ENCODE results near the gene SYT6. TPM values are rescaled to one million over a fixed set of nuclear protein-coding genes. Genes with fewer than 3 reads are reported as not detected.

SYT6 gene
- total RNA-seq, 3 donors from 2014 or later (not counting 1 experiment from before 2014, with no cell fraction given) = 0.13 TPM; not detected in 2

DNA sequence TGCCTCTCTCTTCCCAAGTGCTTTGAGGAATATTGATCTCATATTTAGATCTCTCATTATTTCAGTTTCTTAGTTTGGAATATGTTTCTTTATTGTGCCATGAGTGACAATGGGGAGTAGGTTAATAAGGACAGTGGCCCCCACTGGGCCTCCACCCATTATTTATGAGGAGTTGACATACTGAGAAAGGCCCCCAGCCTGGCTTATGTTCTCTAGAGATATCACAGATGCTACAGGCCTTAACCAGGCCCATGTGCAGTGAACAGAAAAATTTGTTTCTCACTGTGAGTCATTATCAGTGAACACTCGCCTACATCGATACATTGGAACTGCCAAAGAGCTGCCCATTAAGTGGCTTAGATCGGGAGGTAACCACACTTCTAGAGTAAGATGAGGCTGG lies 35.7 kb upstream of the SYT6 start:
- Histone ChIP-seq H3K36me3 (ENCODE audit: control insufficient read depth, insufficient read depth, low read length) (no peaks in the 10 kb centered on the region), H3K4me1 (ENCODE audit: control insufficient read depth, insufficient read depth, low read length) (no peaks in the 10 kb centered on the region), H3K27me3 (ENCODE audit: control insufficient read depth, insufficient read depth, low read length) (no peaks in the 10 kb centered on the region), H3K9me3 (ENCODE audit: control insufficient read depth, insufficient read depth, low read length) (no peaks in the 10 kb centered on the region), H3K27ac (ENCODE audit: low read length) (no peak overlapping the region), H3K4me3 (ENCODE audit: low read length) (no peak overlapping the region)
- DNase-seq (no peak), ATAC-seq (no peak)
- peaks cover 3% of the 10 kb centered on the region for H3K36me3 Mint-ChIP-seq
- TF ChIP-seq, protein P1, sequence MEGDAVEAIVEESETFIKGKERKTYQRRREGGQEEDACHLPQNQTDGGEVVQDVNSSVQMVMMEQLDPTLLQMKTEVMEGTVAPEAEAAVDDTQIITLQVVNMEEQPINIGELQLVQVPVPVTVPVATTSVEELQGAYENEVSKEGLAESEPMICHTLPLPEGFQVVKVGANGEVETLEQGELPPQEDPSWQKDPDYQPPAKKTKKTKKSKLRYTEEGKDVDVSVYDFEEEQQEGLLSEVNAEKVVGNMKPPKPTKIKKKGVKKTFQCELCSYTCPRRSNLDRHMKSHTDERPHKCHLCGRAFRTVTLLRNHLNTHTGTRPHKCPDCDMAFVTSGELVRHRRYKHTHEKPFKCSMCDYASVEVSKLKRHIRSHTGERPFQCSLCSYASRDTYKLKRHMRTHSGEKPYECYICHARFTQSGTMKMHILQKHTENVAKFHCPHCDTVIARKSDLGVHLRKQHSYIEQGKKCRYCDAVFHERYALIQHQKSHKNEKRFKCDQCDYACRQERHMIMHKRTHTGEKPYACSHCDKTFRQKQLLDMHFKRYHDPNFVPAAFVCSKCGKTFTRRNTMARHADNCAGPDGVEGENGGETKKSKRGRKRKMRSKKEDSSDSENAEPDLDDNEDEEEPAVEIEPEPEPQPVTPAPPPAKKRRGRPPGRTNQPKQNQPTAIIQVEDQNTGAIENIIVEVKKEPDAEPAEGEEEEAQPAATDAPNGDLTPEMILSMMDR (IDR thresholded peaks at IDR 0.05) = no peak
- intact Hi-C loops (cut with micrococcal nuclease) = no loop called here
- H3K4me1 Mint-ChIP-seq = no peaks in the 10 kb centered on the region
- H3K9me3 Mint-ChIP-seq = no peaks in the 10 kb centered on the region
- no peak overlapping the region for H3K4me3 Mint-ChIP-seq
- H3K27ac Mint-ChIP-seq = no peak overlapping the region
- WGBS (ENCODE audit: insufficient coverage) = 96% methylated on average over 3 of the region's 3 CpGs
- peaks cover 19 to 32% of the 10 kb centered on the region in 2 donors for H3K27me3 Mint-ChIP-seq (ENCODE audit: low read depth in 2 of 2)

DNA sequence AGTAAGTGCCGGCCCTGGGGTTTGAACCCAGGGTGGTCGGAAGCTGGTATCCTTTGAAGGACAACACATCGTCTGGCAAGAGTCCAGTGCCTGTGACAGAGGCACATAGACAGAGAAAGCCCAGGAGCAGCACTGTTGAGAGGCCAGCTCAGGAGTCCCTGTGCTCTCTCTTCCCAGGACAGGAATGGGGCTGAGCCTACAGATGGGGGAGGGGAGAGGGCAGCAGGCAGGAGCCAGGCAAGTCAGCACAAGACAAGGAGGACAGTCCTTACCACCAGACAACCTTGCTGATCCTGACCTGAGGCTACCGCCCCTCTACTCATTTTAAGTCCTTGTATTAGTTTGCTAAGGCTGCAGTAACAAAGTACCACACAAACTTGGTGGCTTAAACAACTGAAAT lies 27.7 kb upstream of the SYT6 start:
- no peaks in the 10 kb centered on the region for H3K27me3 ChIP-seq (ENCODE audit: control insufficient read depth, insufficient read depth, low read length)
- no peak for DNase-seq
- Mint-ChIP-seq H3K27me3 (ENCODE audit: low read depth in 2 of 2) (peaks cover 10 to 12% of the 10 kb centered on the region in 2 donors), H3K27ac (no peak overlapping the region), H3K4me1 (no peaks in the 10 kb centered on the region), H3K4me3 (no peak overlapping the region), H3K9me3 (no peaks in the 10 kb centered on the region), H3K36me3 (no peaks in the 10 kb centered on the region)
- intact Hi-C loops (cut with micrococcal nuclease) = no loop called here
- H3K4me3 ChIP-seq (ENCODE audit: low read length) = no peak overlapping the region
- WGBS (ENCODE audit: insufficient coverage) = 94% methylated on average over 4 of the region's 4 CpGs
- TF ChIP-seq, protein P1 (IDR thresholded peaks at IDR 0.05) = no peak
- H3K27ac ChIP-seq (ENCODE audit: low read length) = no peak overlapping the region
- H3K9me3 ChIP-seq (ENCODE audit: control insufficient read depth, insufficient read depth, low read length) = no peaks in the 10 kb centered on the region
- H3K4me1 ChIP-seq (ENCODE audit: control insufficient read depth, insufficient read depth, low read length) = no peaks in the 10 kb centered on the region
- no peaks in the 10 kb centered on the region for H3K36me3 ChIP-seq (ENCODE audit: control insufficient read depth, insufficient read depth, low read length)
- ATAC-seq = peak in 1 of 3 donors; percentile 17

DNA sequence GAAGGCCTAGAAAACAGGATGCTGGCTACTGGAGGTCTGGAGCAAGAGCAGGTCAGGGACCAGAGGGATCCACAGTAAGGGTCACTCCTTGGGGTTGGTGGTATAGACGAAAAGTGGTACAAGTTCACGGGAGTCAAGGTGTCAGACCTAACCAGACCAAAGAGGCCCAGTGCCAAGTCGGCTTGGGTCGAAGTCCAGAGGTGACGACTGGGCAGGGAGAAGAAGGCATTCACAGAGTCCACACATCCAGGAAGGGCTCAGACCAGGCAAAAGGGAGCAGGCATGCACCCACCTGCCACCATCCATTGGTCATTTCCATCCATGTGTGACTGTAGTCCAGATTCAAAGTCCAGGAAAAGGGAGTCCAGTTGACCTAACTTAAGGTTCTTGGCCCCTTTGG lies 27.1 kb upstream of the SYT6 start:
- no peak overlapping the region for H3K4me3 Mint-ChIP-seq
- no peaks in the 10 kb centered on the region for H3K27me3 ChIP-seq (ENCODE audit: control insufficient read depth, insufficient read depth, low read length)
- no peaks in the 10 kb centered on the region for H3K9me3 Mint-ChIP-seq
- no peaks in the 10 kb centered on the region for H3K4me1 Mint-ChIP-seq
- 92% methylated on average over 5 of the region's 5 CpGs for WGBS (ENCODE audit: insufficient coverage)
- H3K27ac ChIP-seq (ENCODE audit: low read length) = no peak overlapping the region
- H3K27me3 Mint-ChIP-seq (ENCODE audit: low read depth in 2 of 2) = peaks cover 7 to 12% of the 10 kb centered on the region in 2 donors
- no peaks in the 10 kb centered on the region for H3K9me3 ChIP-seq (ENCODE audit: control insufficient read depth, insufficient read depth, low read length)
- no peaks in the 10 kb centered on the region for H3K4me1 ChIP-seq (ENCODE audit: control insufficient read depth, insufficient read depth, low read length)
- no peaks in the 10 kb centered on the region for H3K36me3 ChIP-seq (ENCODE audit: control insufficient read depth, insufficient read depth, low read length)
- no peaks in the 10 kb centered on the region for H3K36me3 Mint-ChIP-seq
- intact Hi-C loops (cut with micrococcal nuclease) = no loop called here
- TF ChIP-seq, protein P1 (IDR thresholded peaks at IDR 0.05) = no peak
- H3K27ac Mint-ChIP-seq = no peak overlapping the region
- H3K4me3 ChIP-seq (ENCODE audit: low read length) = no peak overlapping the region
- ATAC-seq (no peak), DNase-seq (no peak)

DNA sequence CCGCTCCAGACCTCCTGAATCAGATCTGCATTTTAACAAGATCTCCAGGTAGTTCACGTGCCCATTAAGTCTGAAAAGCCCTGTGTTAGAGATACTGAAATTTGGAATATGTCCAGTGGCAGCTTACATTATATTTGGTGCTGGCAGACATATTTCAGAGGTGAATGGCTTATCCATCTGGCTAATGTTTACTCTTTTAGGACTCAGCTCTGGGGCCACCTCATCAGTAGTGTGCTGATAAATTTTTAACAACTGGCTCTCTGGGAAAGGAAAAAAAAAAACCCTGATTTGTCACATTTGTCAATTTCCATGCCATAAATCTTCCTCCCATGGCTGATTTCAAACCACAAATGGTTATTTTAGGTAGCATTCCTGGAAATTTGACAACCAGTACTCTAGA lies 25.3 kb upstream of the SYT6 start:
- Mint-ChIP-seq H3K36me3 (no peaks in the 10 kb centered on the region), H3K4me3 (no peak overlapping the region), H3K4me1 (no peaks in the 10 kb centered on the region), H3K9me3 (no peaks in the 10 kb centered on the region), H3K27me3 (ENCODE audit: low read depth in 2 of 2) (peaks cover 0 to 3% of the 10 kb centered on the region in 2 donors), H3K27ac (no peak overlapping the region)
- Histone ChIP-seq H3K4me3 (ENCODE audit: low read length) (no peak overlapping the region), H3K4me1 (ENCODE audit: control insufficient read depth, insufficient read depth, low read length) (no peaks in the 10 kb centered on the region), H3K27ac (ENCODE audit: low read length) (no peak overlapping the region), H3K9me3 (ENCODE audit: control insufficient read depth, insufficient read depth, low read length) (no peaks in the 10 kb centered on the region), H3K27me3 (ENCODE audit: control insufficient read depth, insufficient read depth, low read length) (no peaks in the 10 kb centered on the region), H3K36me3 (ENCODE audit: control insufficient read depth, insufficient read depth, low read length) (no peaks in the 10 kb centered on the region)
- no peak for ATAC-seq
- TF ChIP-seq, protein P1 (IDR thresholded peaks at IDR 0.05) = no peak
- 97% methylated on average over 2 of the region's 2 CpGs for WGBS (ENCODE audit: insufficient coverage)
- DNase-seq = no peak
- intact Hi-C loops (cut with micrococcal nuclease) = no loop called here

All from natural killer cell (primary cell).